CD14-positive monocyte (primary cell): ENCODE measurements around the gene REEP2. TPM values are rescaled to one million over a fixed set of nuclear protein-coding genes. Genes with fewer than 3 reads are reported as not detected.

Experiments used
- DNase-seq, 3 donors: peaks; one replicate each; pipeline ENCODE4 v3.0.0-alpha.2; 2011 to 2022
- H2AFZ ChIP-seq: 2 replicates; pipeline ENCODE4 v1.6.0; 2012; ENCODE audit warnings: mild to moderate bottlenecking, low read depth, low read length, inconsistent platforms; ENCODE audit not compliant: insufficient read depth, poor library complexity, severe bottlenecking
- H3K27ac ChIP-seq, 2 donors: 1 replicate in 1 of 2; 2 replicates in 1 of 2; pipeline ENCODE4 v1.5.1; 2012 to 2013; ENCODE audit warnings: low read length in 2 of 2, control low read depth in 1 of 2, inconsistent platforms in 1 of 2, low read depth in 1 of 2, mild to moderate bottlenecking in 1 of 2
- H3K27me3 ChIP-seq, 2 donors: one replicate each; pipeline versions ENCODE4 v1.6.0 to v1.6.1; 2011 to 2013; ENCODE audit warnings: low read length in 2 of 2; ENCODE audit not compliant: control insufficient read depth in 2 of 2, insufficient read depth in 2 of 2
- H3K36me3 ChIP-seq, 2 donors: replicated peaks in 1 of 2; 1 replicate in 1 of 2; 2 replicates in 1 of 2; pipeline versions ENCODE4 v1.5.1 to v1.6.1; 2012 to 2013; ENCODE audit warnings: low read length in 2 of 2, control low read depth in 1 of 2, inconsistent platforms in 1 of 2, mild to moderate bottlenecking in 1 of 2; ENCODE audit not compliant: insufficient read depth in 2 of 2, control insufficient read depth in 1 of 2
- H3K4me1 ChIP-seq, 2 donors: 1 replicate in 1 of 2; 2 replicates in 1 of 2; pipeline versions ENCODE4 v1.5.1 to v1.6.1; 2012 to 2013; ENCODE audit warnings: low read length in 2 of 2, control low read depth in 1 of 2, inconsistent platforms in 1 of 2, mild to moderate bottlenecking in 1 of 2, moderate library complexity in 1 of 2; ENCODE audit not compliant: insufficient read depth in 2 of 2, control insufficient read depth in 1 of 2
- H3K4me2 ChIP-seq: replicated peaks from 2 replicates; pipeline ENCODE3; 2012; ENCODE audit warnings: low read length, moderate library complexity, mild to moderate bottlenecking; ENCODE audit not compliant: poor library complexity, severe bottlenecking; ENCODE audit errors: extremely low read depth
- H3K4me3 ChIP-seq, 3 experiments: fragments of 200-600 bp in 1 of 3; sonication (generic) in 1 of 3; replicated peaks in 1 of 3; 1 replicate in 2 of 3; 2 replicates in 1 of 3; pipeline ENCODE4 v1.5.1; 2011 to 2013; ENCODE audit warnings: low read length in 3 of 3, mild to moderate bottlenecking in 3 of 3, control low read depth in 2 of 3, low read depth in 2 of 3, inconsistent platforms in 1 of 3, moderate library complexity in 1 of 3
- H3K79me2 ChIP-seq: 2 replicates; pipeline ENCODE4 v1.6.0; 2012; ENCODE audit warnings: mild to moderate bottlenecking, control low read depth, inconsistent platforms, low read length, moderate library complexity; ENCODE audit not compliant: insufficient read depth
- H3K9ac ChIP-seq: 2 replicates; pipeline ENCODE4 v1.6.0; 2017; ENCODE audit warnings: low read length, mild to moderate bottlenecking; ENCODE audit not compliant: insufficient read depth, poor library complexity, severe bottlenecking
- H3K9me3 ChIP-seq, 2 donors: replicated peaks in 1 of 2; 1 replicate in 1 of 2; 2 replicates in 1 of 2; pipeline versions ENCODE4 v1.5.1 to v1.6.1; 2012 to 2013; ENCODE audit warnings: low read length in 2 of 2, control low read depth in 1 of 2; ENCODE audit not compliant: control insufficient read depth in 1 of 2, insufficient read depth in 1 of 2
- H4K20me1 ChIP-seq: 2 replicates; pipeline ENCODE4 v1.6.0; 2012; ENCODE audit warnings: mild to moderate bottlenecking, low read length, control low read depth, moderate library complexity; ENCODE audit not compliant: insufficient read depth
- H3K27ac Mint-ChIP-seq, 7 donors: one replicate each; pipeline ENCODE4 v1.8.0; 2020; ENCODE audit warnings: mild to moderate bottlenecking in 7 of 7, mixed read lengths in 7 of 7, moderate library complexity in 6 of 7, inconsistent platforms in 2 of 7
- H3K27me3 Mint-ChIP-seq, 3 donors: one replicate each; pipeline ENCODE4 v1.8.0; 2021 to 2022; ENCODE audit warnings: low read depth in 3 of 3, mild to moderate bottlenecking in 3 of 3, mixed read lengths in 3 of 3, moderate library complexity in 3 of 3, inconsistent platforms in 1 of 3
- H3K36me3 Mint-ChIP-seq, 2 donors: one replicate each; pipeline ENCODE4 v1.8.0; 2020; ENCODE audit warnings: mixed read lengths in 2 of 2, inconsistent platforms in 1 of 2, mild to moderate bottlenecking in 1 of 2
- H3K4me1 Mint-ChIP-seq: one replicate; pipeline ENCODE4 v1.8.0; 2020; ENCODE audit warnings: mild to moderate bottlenecking, mixed read lengths
- H3K4me3 Mint-ChIP-seq, 2 donors: one replicate each; pipeline ENCODE4 v1.8.0; 2020; ENCODE audit warnings: mild to moderate bottlenecking in 2 of 2, mixed read lengths in 2 of 2, moderate library complexity in 1 of 2
- H3K9me3 Mint-ChIP-seq, 7 donors: one replicate each; pipeline ENCODE4 v1.8.0; 2020 to 2022; ENCODE audit warnings: mixed read lengths in 7 of 7, mild to moderate bottlenecking in 6 of 7, moderate library complexity in 6 of 7, inconsistent platforms in 2 of 7
- WGBS: methylation state at CpG from one replicate; pipeline ENCODE4 v1.1.5; 2013; ENCODE audit warnings: missing lambda C conversion rate; ENCODE audit not compliant: insufficient coverage; 5-methylcytosine and 5-hydroxymethylcytosine counted together
- intact Hi-C, 2 donors: fragments of 100-400 bp; cut with micrococcal nuclease; formaldehyde crosslinking; loops; one replicate each; pipeline versions ENCODE4 v1.15.0 to v1.15.1; 2023
- polyA plus RNA-seq, 3 donors: library from polyadenylated mRNA; depleted of rRNA in 1 of 3; unstranded in 2 of 3; stranded (reverse) in 1 of 3; fragments of 300-500 nt in 2 of 3; fragments of >200 nt in 1 of 3; fragmentation: Illumina TruSeq in 2 of 3; gene quantifications; 1 replicate in 2 of 3; 2 replicates in 1 of 3; pipeline ENCODE4 v1.2.3, GENCODE V29; 2012 to 2021
- TF ChIP-seq, protein P1 (sequence below): fragments of 200-600 bp; IDR thresholded peaks from one replicate; pipeline ENCODE4 v1.8.0; 2022; ENCODE audit warnings: antibody characterized with exemption, mild to moderate bottlenecking

REEP2 gene
- polyA plus RNA-seq, 3 donors, result not detected

- Histone ChIP-seq H3K9ac (peak overlapping the region; percentile 77), H3K4me1 (peaks cover 37 to 49% of the 10 kb centered on the region in 2 donors), H3K9me3 (no peaks in the 10 kb centered on the region), H3K27ac (peak overlapping the region; percentile 91 to 96), H2AFZ (peak overlapping the region; percentile 97), H3K4me2 (peak overlapping the region; percentile 94), H3K4me3 (peak overlapping the region; percentile 76 to 87 (median 78)), H3K36me3 (no peaks in the 10 kb centered on the region), H4K20me1 (peaks cover 23% of the 10 kb centered on the region), H3K27me3 (peaks cover 3 to 21% of the 10 kb centered on the region in 2 donors), H3K79me2 (no peaks in the 10 kb centered on the region)
- Mint-ChIP-seq H3K4me1 (peaks cover 33% of the 10 kb centered on the region), H3K27me3 (peaks cover 20 to 29% (median 27%) of the 10 kb centered on the region in 3 donors), H3K36me3 (peaks cover 18 to 23% of the 10 kb centered on the region in 2 donors), H3K27ac (peak overlapping the region; percentile 89 to 97 (median 93)), H3K9me3 (peaks cover 0 to 15% (median 5%) of the 10 kb centered on the region in 7 donors), H3K4me3 (peak overlapping the region; percentile 85 to 92)
- WGBS, result under 1% methylated on average over 63 of the region's 64 CpGs
- TF ChIP-seq, protein P1, sequence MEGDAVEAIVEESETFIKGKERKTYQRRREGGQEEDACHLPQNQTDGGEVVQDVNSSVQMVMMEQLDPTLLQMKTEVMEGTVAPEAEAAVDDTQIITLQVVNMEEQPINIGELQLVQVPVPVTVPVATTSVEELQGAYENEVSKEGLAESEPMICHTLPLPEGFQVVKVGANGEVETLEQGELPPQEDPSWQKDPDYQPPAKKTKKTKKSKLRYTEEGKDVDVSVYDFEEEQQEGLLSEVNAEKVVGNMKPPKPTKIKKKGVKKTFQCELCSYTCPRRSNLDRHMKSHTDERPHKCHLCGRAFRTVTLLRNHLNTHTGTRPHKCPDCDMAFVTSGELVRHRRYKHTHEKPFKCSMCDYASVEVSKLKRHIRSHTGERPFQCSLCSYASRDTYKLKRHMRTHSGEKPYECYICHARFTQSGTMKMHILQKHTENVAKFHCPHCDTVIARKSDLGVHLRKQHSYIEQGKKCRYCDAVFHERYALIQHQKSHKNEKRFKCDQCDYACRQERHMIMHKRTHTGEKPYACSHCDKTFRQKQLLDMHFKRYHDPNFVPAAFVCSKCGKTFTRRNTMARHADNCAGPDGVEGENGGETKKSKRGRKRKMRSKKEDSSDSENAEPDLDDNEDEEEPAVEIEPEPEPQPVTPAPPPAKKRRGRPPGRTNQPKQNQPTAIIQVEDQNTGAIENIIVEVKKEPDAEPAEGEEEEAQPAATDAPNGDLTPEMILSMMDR, result peak; percentile 80
- peak; percentile 97 to 99 (median 98) for DNase-seq
- intact Hi-C loops, result loop anchor here (2.0 to 10.0 kb wide), 3 partner anchors 28 to 80 kb away; partner anchors contain the start of gene ETF1 (in 2 of the 2)
These were observed 25.8 kb downstream of the REEP2 start for GRCh38 chr5:138464388-138465260.

- peaks cover 20 to 29% (median 27%) of the 10 kb centered on the region in 3 donors for H3K27me3 Mint-ChIP-seq
- peak within 1 kb of the TSS; percentile 85 to 92 for H3K4me3 Mint-ChIP-seq
- Histone ChIP-seq H3K9ac (peak within 1 kb of the TSS; percentile 77), H3K4me2 (peak within 1 kb of the TSS; percentile 94), H3K9me3 (no peaks in the 10 kb centered on the region), H2AFZ (peak within 1 kb of the TSS; percentile 97), H3K27ac (peak within 1 kb of the TSS; percentile 91 to 96), H3K4me1 (peaks cover 36 to 47% of the 10 kb centered on the region in 2 donors), H3K36me3 (no peaks in the 10 kb centered on the region), H3K79me2 (no peaks in the 10 kb centered on the region), H3K4me3 (peak within 1 kb of the TSS; percentile 76 to 87 (median 78)), H4K20me1 (peaks cover 23% of the 10 kb centered on the region), H3K27me3 (peaks cover 3 to 21% of the 10 kb centered on the region in 2 donors)
- WGBS, result under 1% methylated on average over 84 of the region's 85 CpGs
- intact Hi-C loops, result loop anchor here (2.0 to 10.0 kb wide), 3 partner anchors 27 to 79 kb away; partner anchors contain the start of gene ETF1 (in 2 of the 2)
- H3K9me3 Mint-ChIP-seq, result peaks cover 0 to 15% (median 5%) of the 10 kb centered on the region in 7 donors
- TF ChIP-seq, protein P1, result no peak
- H3K4me1 Mint-ChIP-seq, result peaks cover 29% of the 10 kb centered on the region
- peaks cover 18 to 23% of the 10 kb centered on the region in 2 donors for H3K36me3 Mint-ChIP-seq
- peak within 1 kb of the TSS; percentile 89 to 97 (median 93) for H3K27ac Mint-ChIP-seq
- DNase-seq, result peak; percentile 90 to 97 (median 93)
These were observed 26.6 kb downstream of the REEP2 start, which contains the start of gene EGR1 for GRCh38 chr5:138465261-138466124. Gene EGR1 (plus strand): TSS chr5:138465479. CDS start chr5:138465762, 283 bp downstream.
